ENCODE measurements around the gene MMP12. TPM values are rescaled to one million over a fixed set of nuclear protein-coding genes. Genes with fewer than 3 reads are reported as not detected.

Gene MMP12
- total RNA-seq, 2 experiments from 2014 or later = not detected

GRCh38 chr11:102829316-102830000, 45.3 kb downstream of the MMP12 start:
- DNase-seq (no peak), ATAC-seq (no peak)
- Mint-ChIP-seq H3K27me3 (peaks cover 28% of the 10 kb centered on the region), H3K9me3 (no peaks in the 10 kb centered on the region), H3K4me1 (ENCODE audit: low read depth) (no peaks in the 10 kb centered on the region), H3K4me3 (no peak overlapping the region), H3K27ac (no peak overlapping the region), H3K36me3 (ENCODE audit: low read depth) (no peaks in the 10 kb centered on the region)
- intact Hi-C loops (cut with micrococcal nuclease) = no loop called here
- CTCF ChIA-PET = no interaction called here
- TF ChIP-seq CTCF (IDR thresholded peaks at IDR 0.05) = no peak
- POLR2A ChIA-PET = no interaction called here

GRCh38 chr11:102824556-102824955, 50.2 kb downstream of the MMP12 start:
- no peak for DNase-seq
- no peak for TF ChIP-seq CTCF (IDR thresholded peaks at IDR 0.05)
- no peaks in the 10 kb centered on the region for H3K4me1 Mint-ChIP-seq (ENCODE audit: low read depth)
- no peak overlapping the region for H3K4me3 Mint-ChIP-seq
- no peak overlapping the region for H3K27ac Mint-ChIP-seq
- ChIA-PET CTCF (no interaction called here), POLR2A (no interaction called here)
- intact Hi-C loops (cut with micrococcal nuclease) = no loop called here
- ATAC-seq = no peak
- peaks cover 9% of the 10 kb centered on the region for H3K27me3 Mint-ChIP-seq
- H3K9me3 Mint-ChIP-seq = no peaks in the 10 kb centered on the region
- no peaks in the 10 kb centered on the region for H3K36me3 Mint-ChIP-seq (ENCODE audit: low read depth)

GRCh38 chr11:102819491-102819890, 55.3 kb downstream of the MMP12 start:
- Mint-ChIP-seq H3K36me3 (ENCODE audit: low read depth) (no peaks in the 10 kb centered on the region), H3K27ac (no peak overlapping the region), H3K9me3 (peaks cover 9% of the 10 kb centered on the region), H3K4me3 (no peak overlapping the region), H3K4me1 (ENCODE audit: low read depth) (no peaks in the 10 kb centered on the region), H3K27me3 (peaks cover 1% of the 10 kb centered on the region)
- no peak for ATAC-seq
- no peak for TF ChIP-seq CTCF (IDR thresholded peaks at IDR 0.05)
- intact Hi-C loops (cut with micrococcal nuclease) = no loop called here
- ChIA-PET POLR2A (no interaction called here), CTCF (no interaction called here)
- DNase-seq = no peak

- Mint-ChIP-seq H3K4me1 (ENCODE audit: low read depth) (no peaks in the 10 kb centered on the region), H3K27me3 (peaks cover 3% of the 10 kb centered on the region), H3K27ac (no peak overlapping the region), H3K36me3 (ENCODE audit: low read depth) (no peaks in the 10 kb centered on the region), H3K4me3 (no peak overlapping the region), H3K9me3 (peaks cover 9% of the 10 kb centered on the region)
- TF ChIP-seq CTCF (IDR thresholded peaks at IDR 0.05) = no peak
- intact Hi-C loops (cut with micrococcal nuclease) = no loop called here
- ATAC-seq (no peak), DNase-seq (no peak)
- ChIA-PET CTCF (no interaction called here), POLR2A (no interaction called here)
These were observed 61.3 kb downstream of the MMP12 start for GRCh38 chr11:102813484-102813883.

Other genes with a start within 250 kb of the MMP12 start
- not detected for gene MMP20, start 249.7 kb downstream of the MMP12 start, total RNA-seq
- not detected for gene MMP27, start 169.2 kb downstream of the MMP12 start, total RNA-seq
- not detected for gene MMP8, start 150.0 kb downstream of the MMP12 start, total RNA-seq
- gene MMP10, start 94.4 kb downstream of the MMP12 start, total RNA-seq = not detected
- gene MMP1, start 76.8 kb downstream of the MMP12 start, total RNA-seq = not detected
- gene MMP3, start 31.4 kb downstream of the MMP12 start, total RNA-seq = not detected
- not detected for gene MMP13, start 80.8 kb upstream of the MMP12 start, total RNA-seq
- gene DCUN1D5, start 217.2 kb upstream of the MMP12 start, total RNA-seq = 10 to 100 TPM; 83.4 to 90.6 TPM
- gene DYNC2H1, start 234.4 kb upstream of the MMP12 start, total RNA-seq = 1 to 10 TPM; 1.3 to 2.0 TPM